ENCODE data around the gene CARNS1.

- TF ChIP-seq, protein P1, sequence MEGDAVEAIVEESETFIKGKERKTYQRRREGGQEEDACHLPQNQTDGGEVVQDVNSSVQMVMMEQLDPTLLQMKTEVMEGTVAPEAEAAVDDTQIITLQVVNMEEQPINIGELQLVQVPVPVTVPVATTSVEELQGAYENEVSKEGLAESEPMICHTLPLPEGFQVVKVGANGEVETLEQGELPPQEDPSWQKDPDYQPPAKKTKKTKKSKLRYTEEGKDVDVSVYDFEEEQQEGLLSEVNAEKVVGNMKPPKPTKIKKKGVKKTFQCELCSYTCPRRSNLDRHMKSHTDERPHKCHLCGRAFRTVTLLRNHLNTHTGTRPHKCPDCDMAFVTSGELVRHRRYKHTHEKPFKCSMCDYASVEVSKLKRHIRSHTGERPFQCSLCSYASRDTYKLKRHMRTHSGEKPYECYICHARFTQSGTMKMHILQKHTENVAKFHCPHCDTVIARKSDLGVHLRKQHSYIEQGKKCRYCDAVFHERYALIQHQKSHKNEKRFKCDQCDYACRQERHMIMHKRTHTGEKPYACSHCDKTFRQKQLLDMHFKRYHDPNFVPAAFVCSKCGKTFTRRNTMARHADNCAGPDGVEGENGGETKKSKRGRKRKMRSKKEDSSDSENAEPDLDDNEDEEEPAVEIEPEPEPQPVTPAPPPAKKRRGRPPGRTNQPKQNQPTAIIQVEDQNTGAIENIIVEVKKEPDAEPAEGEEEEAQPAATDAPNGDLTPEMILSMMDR (conservative IDR thresholded peaks at IDR 0.05): no peak; the same call in 1 of the 2 replicates
- TF ChIP-seq ZFX (IDR thresholded peaks at IDR 0.05): peak; percentile 81
These were observed 53.5 kb downstream of the CARNS1 start, which contains the start of gene TMEM134 for GRCh38 chr11:67468759-67469507.
